Neural cell (in vitro differentiated cells): ENCODE data around the gene CTXND1. TPM values are rescaled to one million over a fixed set of nuclear protein-coding genes. Genes with fewer than 3 reads are reported as not detected.

ENCODE experiments used
- H2AFZ ChIP-seq: fragments of 200-600, 300-800 bp; sonication (generic), shearing (Covaris generic); 2 replicates; pipeline ENCODE4 v1.6.0; 2014; ENCODE audit warnings: low read depth, mild to moderate bottlenecking, antibody characterized with exemption, low read length, moderate library complexity
- H3F3A ChIP-seq: fragments of 200-600 bp; shearing (Covaris generic); 2 replicates; pipeline ENCODE4 v1.6.1; 2016; ENCODE audit warnings: mild to moderate bottlenecking, moderate library complexity, mixed read lengths, antibody characterized with exemption, low read length; ENCODE audit not compliant: insufficient read depth, poor library complexity, severe bottlenecking
- H3K27ac ChIP-seq: fragments of 200-600, 300-800 bp; sonication (generic), shearing (Covaris generic); 2 replicates; pipeline ENCODE4 v1.5.1; 2014; ENCODE audit warnings: mild to moderate bottlenecking, low read length, moderate library complexity
- H3K27me3 ChIP-seq: fragments of 300-800, 200-600 bp; sonication (generic), shearing (Covaris generic); 2 replicates; pipeline ENCODE4 v1.6.0; 2014; ENCODE audit warnings: mild to moderate bottlenecking, low read depth, low read length, moderate library complexity; ENCODE audit not compliant: insufficient read depth
- H3K36me3 ChIP-seq: fragments of 300-800, 200-600 bp; sonication (generic), shearing (Covaris generic); 2 replicates; pipeline ENCODE4 v1.5.1; 2014; ENCODE audit warnings: mild to moderate bottlenecking, antibody characterized with exemption, low read length, moderate library complexity; ENCODE audit not compliant: insufficient read depth
- H3K4me2 ChIP-seq: fragments of 300-800, 200-600 bp; sonication (generic), shearing (Covaris generic); 2 replicates; pipeline ENCODE4 v1.6.0; 2014; ENCODE audit warnings: mild to moderate bottlenecking, low read length
- H3K4me3 ChIP-seq: fragments of 300-800, 200-600 bp; sonication (generic), shearing (Covaris generic); 2 replicates; pipeline ENCODE4 v1.5.1; 2014; ENCODE audit warnings: mild to moderate bottlenecking, low read length, moderate library complexity
- H3K79me2 ChIP-seq: fragments of 200-600 bp; shearing (Covaris generic); replicated peaks from 2 replicates; pipeline ENCODE4 v1.6.0; 2014; ENCODE audit warnings: mild to moderate bottlenecking, low read length, moderate library complexity; ENCODE audit not compliant: insufficient read depth
- H3K9ac ChIP-seq: fragments of 300-800, 200-600 bp; sonication (generic), shearing (Covaris generic); 2 replicates; pipeline ENCODE4 v1.6.1; 2016; ENCODE audit warnings: mild to moderate bottlenecking, low read length, mixed read lengths
- H3K9me2 ChIP-seq: fragments of 200-600 bp; shearing (Covaris generic); 2 replicates; pipeline ENCODE4 v1.6.1; 2016; ENCODE audit warnings: mild to moderate bottlenecking, low read length, mixed read lengths; ENCODE audit not compliant: insufficient read depth
- H3K9me3 ChIP-seq: fragments of 200-600, 300-800 bp; sonication (generic), shearing (Covaris generic); 2 replicates; pipeline ENCODE4 v1.6.1; 2016; ENCODE audit warnings: mild to moderate bottlenecking, mixed run types, low read length, moderate library complexity, mixed read lengths
- H4K20me1 ChIP-seq: fragments of 200-600 bp; shearing (Covaris generic); 2 replicates; pipeline ENCODE4 v1.6.1; 2016; ENCODE audit warnings: mild to moderate bottlenecking, mixed run types; ENCODE audit not compliant: insufficient read depth
- EP300 ChIP-seq: fragments of 450-650 bp; conservative IDR thresholded peaks from 2 replicates; pipeline ENCODE4 v1.6.1; 2014; ENCODE audit warnings: antibody characterized with exemption, mild to moderate bottlenecking, moderate library complexity; ENCODE audit not compliant: poor library complexity, severe bottlenecking
- EZH2 ChIP-seq: fragments of 200-600, 300-800 bp; shearing (Covaris generic), sonication (generic); IDR thresholded peaks from 2 replicates; pipeline ENCODE4 v1.6.1; 2014; ENCODE audit warnings: antibody characterized with exemption, low read length, borderline replicate concordance, mild to moderate bottlenecking; ENCODE audit not compliant: insufficient read depth, poor library complexity, severe bottlenecking
- MXI1 ChIP-seq: fragments of 450-650 bp; conservative IDR thresholded peaks from 2 replicates; pipeline ENCODE4 v1.6.1; 2014; ENCODE audit warnings: antibody characterized with exemption, mild to moderate bottlenecking; ENCODE audit not compliant: poor library complexity, severe bottlenecking
- POLR2AphosphoS5 ChIP-seq: IDR thresholded peaks from 2 replicates; pipeline ENCODE4 v1.6.1; 2012
- RAD21 ChIP-seq: fragments of 450-650 bp; conservative IDR thresholded peaks from 2 replicates; pipeline ENCODE4 v1.6.1; 2014; ENCODE audit warnings: antibody characterized with exemption, mild to moderate bottlenecking, moderate library complexity
- SMC3 ChIP-seq: fragments of 450-650 bp; conservative IDR thresholded peaks from 2 replicates; pipeline ENCODE4 v1.6.1; 2014; ENCODE audit warnings: antibody characterized with exemption, mild to moderate bottlenecking, moderate library complexity; ENCODE audit not compliant: poor library complexity
- TAF1 ChIP-seq: IDR thresholded peaks from 2 replicates; pipeline ENCODE4 v1.6.1; 2012; ENCODE audit warnings: low read depth
- polyA plus RNA-seq: library from polyadenylated mRNA; depleted of rRNA; stranded (reverse); fragments of >200 nt; gene quantifications from 2 replicates; pipeline ENCODE4 v1.2.3, GENCODE V29; 2014
- TF ChIP-seq, protein P1 (sequence below): fragments of 450-650 bp; IDR thresholded peaks from 2 replicates; pipeline ENCODE4 v1.5.1; 2014; ENCODE audit warnings: antibody characterized with exemption, mild to moderate bottlenecking, moderate library complexity; ENCODE audit not compliant: poor library complexity, severe bottlenecking
- TF ChIP-seq, protein P2 (sequence below): IDR thresholded peaks from 2 replicates; pipeline ENCODE4 v1.6.1; 2012; ENCODE audit warnings: borderline replicate concordance

CTXND1 gene
- polyA plus RNA-seq, 1 donor from 2014 or later, result not detected

DNA sequence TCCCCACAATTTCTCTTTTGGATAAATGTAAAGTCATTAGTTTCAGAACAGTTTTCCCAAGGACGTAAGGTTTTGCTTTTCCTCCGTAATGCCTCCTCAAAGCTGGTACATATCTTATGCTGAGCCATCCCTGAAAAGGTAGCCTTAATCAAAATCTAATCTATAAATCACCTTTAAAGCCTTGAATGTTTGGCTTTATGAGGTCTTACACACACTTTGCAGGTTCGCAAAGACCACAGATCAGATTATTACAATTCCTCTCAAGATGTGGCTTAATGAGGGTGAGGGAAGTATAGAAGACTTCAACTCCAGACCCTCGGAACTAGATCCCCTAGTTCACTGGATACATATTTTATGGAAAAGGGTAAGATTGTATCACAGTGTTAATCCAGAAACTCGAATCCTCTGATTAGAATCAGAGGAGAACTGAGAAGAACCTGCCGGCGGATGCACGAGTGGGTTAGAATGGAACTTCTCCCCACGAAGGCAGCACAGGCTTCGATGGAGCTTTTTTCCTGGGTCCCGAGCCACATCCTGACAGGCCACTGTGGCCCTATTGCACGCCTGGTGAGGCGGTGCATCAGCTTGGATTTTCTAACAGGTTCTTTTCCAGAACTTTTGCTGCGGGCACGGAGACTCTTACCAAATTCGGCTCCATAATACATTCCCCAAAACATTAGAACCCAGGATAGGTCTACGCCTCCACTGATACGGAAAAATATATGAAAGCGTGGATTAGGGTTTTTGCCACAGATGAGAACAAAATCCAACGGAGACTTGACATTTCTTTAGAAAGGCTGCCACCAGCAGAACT is 1.2 kb downstream of the CTXND1 start:
- Histone ChIP-seq H3K4me2 (no peak overlapping the region), H3K4me3 (peak overlapping the region; percentile 63), H3K27ac (no peak overlapping the region), H4K20me1 (no peaks in the 10 kb centered on the region), H3K79me2 (no peaks in the 10 kb centered on the region), H3K36me3 (no peaks in the 10 kb centered on the region), H3K9me3 (no peaks in the 10 kb centered on the region), H3K27me3 (peaks cover 55% of the 10 kb centered on the region), H2AFZ (no peak overlapping the region), H3K9ac (no peak overlapping the region), H3F3A (no peaks in the 10 kb centered on the region), H3K9me2 (no peaks in the 10 kb centered on the region)
- TF ChIP-seq MXI1, result no peak
- TF ChIP-seq SMC3, result no peak
- TF ChIP-seq, protein P1, sequence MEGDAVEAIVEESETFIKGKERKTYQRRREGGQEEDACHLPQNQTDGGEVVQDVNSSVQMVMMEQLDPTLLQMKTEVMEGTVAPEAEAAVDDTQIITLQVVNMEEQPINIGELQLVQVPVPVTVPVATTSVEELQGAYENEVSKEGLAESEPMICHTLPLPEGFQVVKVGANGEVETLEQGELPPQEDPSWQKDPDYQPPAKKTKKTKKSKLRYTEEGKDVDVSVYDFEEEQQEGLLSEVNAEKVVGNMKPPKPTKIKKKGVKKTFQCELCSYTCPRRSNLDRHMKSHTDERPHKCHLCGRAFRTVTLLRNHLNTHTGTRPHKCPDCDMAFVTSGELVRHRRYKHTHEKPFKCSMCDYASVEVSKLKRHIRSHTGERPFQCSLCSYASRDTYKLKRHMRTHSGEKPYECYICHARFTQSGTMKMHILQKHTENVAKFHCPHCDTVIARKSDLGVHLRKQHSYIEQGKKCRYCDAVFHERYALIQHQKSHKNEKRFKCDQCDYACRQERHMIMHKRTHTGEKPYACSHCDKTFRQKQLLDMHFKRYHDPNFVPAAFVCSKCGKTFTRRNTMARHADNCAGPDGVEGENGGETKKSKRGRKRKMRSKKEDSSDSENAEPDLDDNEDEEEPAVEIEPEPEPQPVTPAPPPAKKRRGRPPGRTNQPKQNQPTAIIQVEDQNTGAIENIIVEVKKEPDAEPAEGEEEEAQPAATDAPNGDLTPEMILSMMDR, result no peak
- TF ChIP-seq RAD21, result no peak
- no peak for TF ChIP-seq POLR2AphosphoS5
- TF ChIP-seq EP300, result no peak
- no peak for TF ChIP-seq TAF1
- TF ChIP-seq, protein P2, sequence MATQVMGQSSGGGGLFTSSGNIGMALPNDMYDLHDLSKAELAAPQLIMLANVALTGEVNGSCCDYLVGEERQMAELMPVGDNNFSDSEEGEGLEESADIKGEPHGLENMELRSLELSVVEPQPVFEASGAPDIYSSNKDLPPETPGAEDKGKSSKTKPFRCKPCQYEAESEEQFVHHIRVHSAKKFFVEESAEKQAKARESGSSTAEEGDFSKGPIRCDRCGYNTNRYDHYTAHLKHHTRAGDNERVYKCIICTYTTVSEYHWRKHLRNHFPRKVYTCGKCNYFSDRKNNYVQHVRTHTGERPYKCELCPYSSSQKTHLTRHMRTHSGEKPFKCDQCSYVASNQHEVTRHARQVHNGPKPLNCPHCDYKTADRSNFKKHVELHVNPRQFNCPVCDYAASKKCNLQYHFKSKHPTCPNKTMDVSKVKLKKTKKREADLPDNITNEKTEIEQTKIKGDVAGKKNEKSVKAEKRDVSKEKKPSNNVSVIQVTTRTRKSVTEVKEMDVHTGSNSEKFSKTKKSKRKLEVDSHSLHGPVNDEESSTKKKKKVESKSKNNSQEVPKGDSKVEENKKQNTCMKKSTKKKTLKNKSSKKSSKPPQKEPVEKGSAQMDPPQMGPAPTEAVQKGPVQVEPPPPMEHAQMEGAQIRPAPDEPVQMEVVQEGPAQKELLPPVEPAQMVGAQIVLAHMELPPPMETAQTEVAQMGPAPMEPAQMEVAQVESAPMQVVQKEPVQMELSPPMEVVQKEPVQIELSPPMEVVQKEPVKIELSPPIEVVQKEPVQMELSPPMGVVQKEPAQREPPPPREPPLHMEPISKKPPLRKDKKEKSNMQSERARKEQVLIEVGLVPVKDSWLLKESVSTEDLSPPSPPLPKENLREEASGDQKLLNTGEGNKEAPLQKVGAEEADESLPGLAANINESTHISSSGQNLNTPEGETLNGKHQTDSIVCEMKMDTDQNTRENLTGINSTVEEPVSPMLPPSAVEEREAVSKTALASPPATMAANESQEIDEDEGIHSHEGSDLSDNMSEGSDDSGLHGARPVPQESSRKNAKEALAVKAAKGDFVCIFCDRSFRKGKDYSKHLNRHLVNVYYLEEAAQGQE, result no peak
- no peak for TF ChIP-seq EZH2

DNA sequence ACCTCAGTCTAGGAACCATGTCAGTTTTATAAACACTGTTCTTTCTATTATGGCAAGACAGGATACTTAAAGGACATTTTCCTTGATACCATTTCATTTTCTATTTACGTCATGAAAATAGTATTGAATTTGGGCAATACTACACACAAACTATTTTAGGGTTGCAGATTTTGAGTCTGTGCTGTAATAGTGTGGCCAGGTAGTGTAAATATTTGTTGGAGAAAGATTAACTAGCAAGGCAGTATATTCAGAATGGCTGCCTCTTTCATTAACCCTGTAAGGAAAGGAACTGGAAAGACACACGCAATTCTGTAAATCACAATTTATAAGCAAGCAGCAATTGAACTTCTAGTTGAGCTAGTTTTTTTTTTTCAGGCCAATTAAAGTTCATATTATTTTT is 2.0 kb downstream of the CTXND1 start:
- Histone ChIP-seq H2AFZ (no peak overlapping the region), H3K79me2 (no peaks in the 10 kb centered on the region), H3K4me2 (no peak overlapping the region), H3K36me3 (no peaks in the 10 kb centered on the region), H3K9me2 (no peaks in the 10 kb centered on the region), H3F3A (no peaks in the 10 kb centered on the region), H3K4me3 (no peak overlapping the region), H3K27me3 (peaks cover 55% of the 10 kb centered on the region), H3K9me3 (no peaks in the 10 kb centered on the region), H4K20me1 (no peaks in the 10 kb centered on the region), H3K9ac (no peak overlapping the region), H3K27ac (no peak overlapping the region)
- TF ChIP-seq SMC3, result no peak
- no peak for TF ChIP-seq RAD21

DNA sequence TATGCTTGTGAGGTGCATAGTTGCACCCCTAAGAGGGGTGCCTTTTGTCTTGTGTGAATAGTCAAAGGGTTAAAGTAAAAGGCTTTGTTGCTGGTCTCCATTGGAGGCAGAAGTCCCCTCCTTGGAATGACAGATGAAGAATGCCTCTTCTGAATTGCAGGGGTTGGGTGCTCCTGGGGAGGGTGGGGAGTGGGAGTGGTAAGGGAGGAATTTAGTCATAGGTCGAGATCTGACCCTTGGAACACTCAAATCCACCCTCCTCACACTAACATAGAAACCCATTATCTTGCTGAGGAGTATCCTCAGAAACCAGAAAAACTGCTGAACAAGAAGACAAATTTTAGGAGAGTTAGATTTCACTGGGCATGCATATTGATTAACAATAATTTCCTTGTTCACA is 4.7 kb downstream of the CTXND1 start:
- H3K27me3 ChIP-seq, result peaks cover 31% of the 10 kb centered on the region

More for the DNA sequence above, 4.7 kb downstream of the CTXND1 start:
- H3K4me3 ChIP-seq, result no peak overlapping the region
- H3K9me2 ChIP-seq, result no peaks in the 10 kb centered on the region
- no peaks in the 10 kb centered on the region for H3K79me2 ChIP-seq
- H3F3A ChIP-seq, result no peaks in the 10 kb centered on the region
- no peaks in the 10 kb centered on the region for H3K9me3 ChIP-seq
- TF ChIP-seq EP300 (no peak), SMC3 (no peak), EZH2 (no peak), POLR2AphosphoS5 (no peak), RAD21 (no peak), TAF1 (no peak), MXI1 (no peak)
- TF ChIP-seq, protein P2, result no peak
- TF ChIP-seq, protein P1, result no peak
- H4K20me1 ChIP-seq, result no peaks in the 10 kb centered on the region
- no peak overlapping the region for H3K4me2 ChIP-seq
- no peaks in the 10 kb centered on the region for H3K36me3 ChIP-seq
- no peak overlapping the region for H2AFZ ChIP-seq
- H3K9ac ChIP-seq, result no peak overlapping the region
- no peak overlapping the region for H3K27ac ChIP-seq
